GM19240 (cell line): ENCODE data around the gene THSD4.

Experiments
- DNase-seq: peaks from one replicate; pipeline ENCODE4 v3.0.0; 2011; ENCODE audit warnings: low spot score; ENCODE audit not compliant: insufficient read length

The THSD4 gene

GRCh38 chr15:71571641-71572040, 456.4 kb downstream of the THSD4 start:
- no peak for DNase-seq

- no peak for DNase-seq
Measured at GRCh38 chr15:71572452-71573053, 457.3 kb downstream of the THSD4 start.

GRCh38 chr15:71573599-71573998, 458.3 kb downstream of the THSD4 start:
- DNase-seq: no peak

- DNase-seq: no peak
Measured at GRCh38 chr15:71575474-71576045, 460.3 kb downstream of the THSD4 start.

GRCh38 chr15:71577071-71577470, 461.8 kb downstream of the THSD4 start:
- no peak for DNase-seq

GRCh38 chr15:71581398-71581930, 466.2 kb downstream of the THSD4 start:
- DNase-seq: no peak

GRCh38 chr15:71585159-71585558, 469.9 kb downstream of the THSD4 start:
- no peak for DNase-seq

- DNase-seq: no peak
Measured at GRCh38 chr15:71586463-71586862, 471.2 kb downstream of the THSD4 start.

GRCh38 chr15:71588746-71589145, 473.5 kb downstream of the THSD4 start:
- no peak for DNase-seq

- DNase-seq: no peak
Measured at GRCh38 chr15:71591057-71591456, 475.8 kb downstream of the THSD4 start.

- DNase-seq: no peak
Measured at GRCh38 chr15:71592203-71592602, 476.9 kb downstream of the THSD4 start.

- DNase-seq: no peak
Measured at GRCh38 chr15:71595846-71596553, 480.7 kb downstream of the THSD4 start.

GRCh38 chr15:71596672-71597071, 481.4 kb downstream of the THSD4 start:
- no peak for DNase-seq

- DNase-seq: no peak
Measured at GRCh38 chr15:71597126-71597525, 481.9 kb downstream of the THSD4 start.

- DNase-seq: no peak
Measured at GRCh38 chr15:71597637-71598036, 482.4 kb downstream of the THSD4 start.

- DNase-seq: no peak
Measured at GRCh38 chr15:71598741-71599140, 483.5 kb downstream of the THSD4 start.

GRCh38 chr15:71599418-71600151, 484.3 kb downstream of the THSD4 start:
- DNase-seq: no peak

GRCh38 chr15:71600237-71600636, 485.0 kb downstream of the THSD4 start:
- no peak for DNase-seq

GRCh38 chr15:71601038-71601834, 486.0 kb downstream of the THSD4 start:
- DNase-seq: no peak

- DNase-seq: no peak
Measured at GRCh38 chr15:71603379-71603778, 488.1 kb downstream of the THSD4 start.

- no peak for DNase-seq
Measured at GRCh38 chr15:71607383-71607782, 492.1 kb downstream of the THSD4 start.
